ENCODE data around the gene TAB3. TPM values are rescaled to one million over a fixed set of nuclear protein-coding genes. Genes with fewer than 3 reads are reported as not detected.

TAB3 gene
- total RNA-seq, 1 donor from 2014 or later: 13.3 TPM

GRCh38 chrX:30793075-30793766 is 95.8 kb downstream of the TAB3 start:
- Mint-ChIP-seq H3K4me1 (no peaks in the 10 kb centered on the region), H3K36me3 (ENCODE audit: low read depth) (no peaks in the 10 kb centered on the region), H3K27me3 (ENCODE audit: low read depth) (no peaks in the 10 kb centered on the region), H3K4me3 (no peak overlapping the region), H3K27ac (ENCODE audit: unreplicated experiment) (no peak overlapping the region), H3K9me3 (peaks cover 4% of the 10 kb centered on the region)
- no peak for DNase-seq (ENCODE audit: low read depth, low spot score)
- TF ChIP-seq, protein P1, sequence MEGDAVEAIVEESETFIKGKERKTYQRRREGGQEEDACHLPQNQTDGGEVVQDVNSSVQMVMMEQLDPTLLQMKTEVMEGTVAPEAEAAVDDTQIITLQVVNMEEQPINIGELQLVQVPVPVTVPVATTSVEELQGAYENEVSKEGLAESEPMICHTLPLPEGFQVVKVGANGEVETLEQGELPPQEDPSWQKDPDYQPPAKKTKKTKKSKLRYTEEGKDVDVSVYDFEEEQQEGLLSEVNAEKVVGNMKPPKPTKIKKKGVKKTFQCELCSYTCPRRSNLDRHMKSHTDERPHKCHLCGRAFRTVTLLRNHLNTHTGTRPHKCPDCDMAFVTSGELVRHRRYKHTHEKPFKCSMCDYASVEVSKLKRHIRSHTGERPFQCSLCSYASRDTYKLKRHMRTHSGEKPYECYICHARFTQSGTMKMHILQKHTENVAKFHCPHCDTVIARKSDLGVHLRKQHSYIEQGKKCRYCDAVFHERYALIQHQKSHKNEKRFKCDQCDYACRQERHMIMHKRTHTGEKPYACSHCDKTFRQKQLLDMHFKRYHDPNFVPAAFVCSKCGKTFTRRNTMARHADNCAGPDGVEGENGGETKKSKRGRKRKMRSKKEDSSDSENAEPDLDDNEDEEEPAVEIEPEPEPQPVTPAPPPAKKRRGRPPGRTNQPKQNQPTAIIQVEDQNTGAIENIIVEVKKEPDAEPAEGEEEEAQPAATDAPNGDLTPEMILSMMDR (conservative IDR thresholded peaks at IDR 0.05): no peak

GRCh38 chrX:30791296-30792278 is 97.5 kb downstream of the TAB3 start:
- no peaks in the 10 kb centered on the region for H3K36me3 Mint-ChIP-seq (ENCODE audit: low read depth)
- DNase-seq (ENCODE audit: low read depth, low spot score): no peak
- H3K27ac Mint-ChIP-seq (ENCODE audit: unreplicated experiment): no peak overlapping the region
- no peaks in the 10 kb centered on the region for H3K27me3 Mint-ChIP-seq (ENCODE audit: low read depth)
- no peak overlapping the region for H3K4me3 Mint-ChIP-seq
- peaks cover 4% of the 10 kb centered on the region for H3K9me3 Mint-ChIP-seq
- no peaks in the 10 kb centered on the region for H3K4me1 Mint-ChIP-seq
- TF ChIP-seq, protein P1 (conservative IDR thresholded peaks at IDR 0.05): no peak

DNA sequence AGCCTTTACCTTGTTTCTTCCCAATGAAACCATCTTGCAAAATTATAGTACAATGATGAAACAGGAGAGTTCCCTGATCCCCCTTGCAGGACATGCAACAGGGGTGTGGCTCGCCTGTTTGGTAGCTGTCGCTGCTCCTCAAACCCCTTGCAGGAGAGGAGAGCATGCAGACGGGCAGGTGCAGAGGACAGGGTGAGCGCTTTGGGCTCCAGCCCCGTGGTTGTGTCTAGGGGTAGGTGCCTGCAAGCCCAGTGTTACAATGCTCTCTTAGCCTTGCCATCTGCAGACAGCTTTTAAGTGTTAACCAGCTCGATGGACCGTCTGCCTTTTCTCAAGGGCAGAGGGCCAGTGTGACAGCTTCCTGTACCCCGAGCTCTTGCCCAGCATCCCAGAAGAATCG is 102.0 kb downstream of the TAB3 start:
- Mint-ChIP-seq H3K9me3 (no peaks in the 10 kb centered on the region), H3K36me3 (ENCODE audit: low read depth) (no peaks in the 10 kb centered on the region), H3K27ac (ENCODE audit: unreplicated experiment) (no peak overlapping the region), H3K27me3 (ENCODE audit: low read depth) (no peaks in the 10 kb centered on the region), H3K4me3 (no peak overlapping the region), H3K4me1 (no peaks in the 10 kb centered on the region)
- TF ChIP-seq, protein P1 (conservative IDR thresholded peaks at IDR 0.05): no peak
- no peak for DNase-seq (ENCODE audit: low read depth, low spot score)

DNA sequence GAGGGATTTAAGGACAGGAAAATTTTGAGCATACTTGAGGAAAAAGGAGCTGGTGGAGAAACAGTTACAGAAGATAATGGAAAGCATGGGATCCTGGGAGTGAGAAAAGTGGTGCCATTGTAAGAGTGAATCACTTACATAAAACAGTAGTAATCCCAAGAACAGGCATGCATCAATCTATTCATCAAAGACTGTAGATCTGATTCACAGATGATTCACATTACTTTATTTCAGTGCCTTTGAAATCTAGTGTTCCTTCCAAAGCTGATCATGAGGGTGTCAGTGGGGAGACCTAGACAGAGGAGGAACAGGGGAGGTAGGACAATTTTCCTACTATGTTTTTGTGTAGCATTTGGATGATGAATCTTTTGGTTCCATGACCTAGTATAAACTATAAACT is 102.7 kb downstream of the TAB3 start:
- DNase-seq (ENCODE audit: low read depth, low spot score): no peak
- Mint-ChIP-seq H3K27ac (ENCODE audit: unreplicated experiment) (no peak overlapping the region), H3K4me1 (no peaks in the 10 kb centered on the region), H3K4me3 (no peak overlapping the region), H3K36me3 (ENCODE audit: low read depth) (no peaks in the 10 kb centered on the region), H3K27me3 (ENCODE audit: low read depth) (no peaks in the 10 kb centered on the region), H3K9me3 (peaks cover 4% of the 10 kb centered on the region)
- TF ChIP-seq, protein P1 (conservative IDR thresholded peaks at IDR 0.05): no peak

DNA sequence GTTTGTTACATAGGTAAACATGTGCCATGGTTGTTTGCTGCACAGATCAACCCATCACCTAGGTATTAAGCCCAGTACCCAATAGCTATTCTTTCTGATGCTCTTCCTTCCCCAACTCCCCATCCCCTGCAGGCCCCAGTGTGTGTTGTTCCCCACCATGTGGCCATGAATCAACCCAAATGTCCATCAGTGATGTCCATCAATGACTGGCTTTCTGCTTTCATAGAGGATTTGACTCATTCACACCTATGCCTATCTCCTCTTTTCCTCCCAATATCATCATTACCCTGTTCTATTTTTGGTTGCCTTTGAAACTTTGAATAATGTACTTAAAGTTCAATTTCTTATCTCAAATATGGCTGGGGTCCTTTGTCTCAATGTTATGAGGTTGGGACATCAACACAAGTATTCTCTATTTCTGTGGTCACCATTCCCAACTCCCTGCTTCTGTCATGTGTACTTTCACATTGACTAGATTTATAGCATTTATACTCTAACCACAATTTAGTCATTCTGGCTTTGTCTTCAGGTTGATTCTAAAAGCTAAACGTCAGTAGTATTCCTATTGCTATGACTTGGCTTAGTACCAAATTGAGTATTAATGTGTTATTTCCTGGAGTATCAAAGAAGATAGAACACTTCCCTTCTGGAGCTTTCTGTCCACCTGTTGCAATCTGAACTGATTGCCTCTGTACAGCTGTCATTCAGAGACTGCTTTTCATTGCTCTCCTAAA is 107.2 kb downstream of the TAB3 start:
- Mint-ChIP-seq H3K36me3 (ENCODE audit: low read depth) (no peaks in the 10 kb centered on the region), H3K27ac (ENCODE audit: unreplicated experiment) (no peak overlapping the region), H3K4me3 (no peak overlapping the region), H3K27me3 (ENCODE audit: low read depth) (no peaks in the 10 kb centered on the region), H3K9me3 (peaks cover 7% of the 10 kb centered on the region), H3K4me1 (no peaks in the 10 kb centered on the region)
- no peak for DNase-seq (ENCODE audit: low read depth, low spot score)
- TF ChIP-seq, protein P1 (conservative IDR thresholded peaks at IDR 0.05): no peak
